A204.1 (cell line): Measurements from ENCODE around the gene ABHD1.

Source experiments
- FAIRE-seq: peaks from 2 replicates; lab custom pipeline; 2012; peaks lifted over from hg19 to GRCh38; lab: Jason Lieb, UNC

ABHD1 gene

GRCh38 chr2:27136751-27137150 is 13.1 kb downstream of the ABHD1 start:
- no peak for FAIRE-seq

- no peak for FAIRE-seq
Observed at GRCh38 chr2:27137322-27137935, 13.8 kb downstream of the ABHD1 start.

GRCh38 chr2:27138111-27138510 is 14.5 kb downstream of the ABHD1 start:
- FAIRE-seq = no peak

- no peak for FAIRE-seq
Observed at GRCh38 chr2:27139310-27139709, 15.7 kb downstream of the ABHD1 start, which contains the start of gene PRR30. PRR30 (minus strand) TSS chr2:27139410; CDS start chr2:27138329, 1,081 bp downstream.

GRCh38 chr2:27143285-27143684 is 19.7 kb downstream of the ABHD1 start:
- no peak for FAIRE-seq

- no peak for FAIRE-seq
Observed at GRCh38 chr2:27145682-27146081, 22.1 kb downstream of the ABHD1 start.

- no peak for FAIRE-seq
Observed at GRCh38 chr2:27147935-27148334, 24.3 kb downstream of the ABHD1 start.

GRCh38 chr2:27148801-27149439 is 25.3 kb downstream of the ABHD1 start, which contains the start of gene TCF23:
TCF23 (plus strand) TSS chr2:27149004; CDS start chr2:27149134, 130 bp downstream.
- FAIRE-seq = no peak

- no peak for FAIRE-seq
Observed at GRCh38 chr2:27149570-27150405, 26.2 kb downstream of the ABHD1 start.

- no peak for FAIRE-seq
Observed at GRCh38 chr2:27150639-27151230, 27.1 kb downstream of the ABHD1 start.

- no peak for FAIRE-seq
Observed at GRCh38 chr2:27152102-27152795, 28.6 kb downstream of the ABHD1 start.

GRCh38 chr2:27152796-27153464 is 29.3 kb downstream of the ABHD1 start:
- FAIRE-seq = no peak

- FAIRE-seq = no peak
Observed at GRCh38 chr2:27154488-27154887, 30.9 kb downstream of the ABHD1 start.

- no peak for FAIRE-seq
Observed at GRCh38 chr2:27155069-27155520, 31.5 kb downstream of the ABHD1 start.

- no peak for FAIRE-seq
Observed at GRCh38 chr2:27158468-27158867, 34.9 kb downstream of the ABHD1 start.

- no peak for FAIRE-seq
Observed at GRCh38 chr2:27159271-27159670, 35.7 kb downstream of the ABHD1 start.

GRCh38 chr2:27160191-27160590 is 36.6 kb downstream of the ABHD1 start:
- FAIRE-seq = no peak

- FAIRE-seq = no peak
Observed at GRCh38 chr2:27162151-27163121, 38.8 kb downstream of the ABHD1 start.

- FAIRE-seq = no peak
Observed at GRCh38 chr2:27164960-27165763, 41.5 kb downstream of the ABHD1 start.
